ENCODE measurements around the gene GPR107. TPM values are rescaled to one million over a fixed set of nuclear protein-coding genes. Genes with fewer than 3 reads are reported as not detected.

The GPR107 gene
- total RNA-seq, 4 donors from 2014 or later, result 28.1 to 34.5 (median 32.9) TPM

DNA sequence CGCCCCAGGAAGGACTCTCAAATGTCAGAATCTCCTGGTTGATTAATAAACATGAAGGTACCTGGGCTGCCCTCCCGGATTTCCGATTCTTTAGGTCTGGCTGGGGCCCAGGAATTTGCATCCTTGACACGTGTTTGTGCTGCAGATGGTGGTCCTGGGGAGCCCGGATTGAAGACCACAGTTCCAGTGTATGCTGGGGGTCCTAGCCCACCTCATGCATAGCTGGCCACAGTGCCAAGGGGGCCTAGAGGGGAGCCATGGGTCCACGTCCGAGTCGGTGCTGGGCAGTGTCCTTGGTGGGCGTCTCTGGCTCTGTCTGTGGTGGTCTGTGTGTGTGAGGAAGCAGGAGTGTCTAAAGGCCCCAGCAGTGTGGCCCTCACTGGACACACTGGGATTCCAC is 121.6 kb downstream of the GPR107 start:
- WGBS, 2 donors, result 77% methylated on average over 8 to 9 of the region's 9 CpGs
- intact Hi-C loops (cut with DNase I; ENCODE audit: low total_unique reads), result no loop called here
- DNase-seq (ENCODE audit: low spot score in 2 of 2), result no peak
- TF ChIP-seq, protein P1, sequence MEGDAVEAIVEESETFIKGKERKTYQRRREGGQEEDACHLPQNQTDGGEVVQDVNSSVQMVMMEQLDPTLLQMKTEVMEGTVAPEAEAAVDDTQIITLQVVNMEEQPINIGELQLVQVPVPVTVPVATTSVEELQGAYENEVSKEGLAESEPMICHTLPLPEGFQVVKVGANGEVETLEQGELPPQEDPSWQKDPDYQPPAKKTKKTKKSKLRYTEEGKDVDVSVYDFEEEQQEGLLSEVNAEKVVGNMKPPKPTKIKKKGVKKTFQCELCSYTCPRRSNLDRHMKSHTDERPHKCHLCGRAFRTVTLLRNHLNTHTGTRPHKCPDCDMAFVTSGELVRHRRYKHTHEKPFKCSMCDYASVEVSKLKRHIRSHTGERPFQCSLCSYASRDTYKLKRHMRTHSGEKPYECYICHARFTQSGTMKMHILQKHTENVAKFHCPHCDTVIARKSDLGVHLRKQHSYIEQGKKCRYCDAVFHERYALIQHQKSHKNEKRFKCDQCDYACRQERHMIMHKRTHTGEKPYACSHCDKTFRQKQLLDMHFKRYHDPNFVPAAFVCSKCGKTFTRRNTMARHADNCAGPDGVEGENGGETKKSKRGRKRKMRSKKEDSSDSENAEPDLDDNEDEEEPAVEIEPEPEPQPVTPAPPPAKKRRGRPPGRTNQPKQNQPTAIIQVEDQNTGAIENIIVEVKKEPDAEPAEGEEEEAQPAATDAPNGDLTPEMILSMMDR (IDR thresholded peaks at IDR 0.05), result no peak
- no peak for TF ChIP-seq POLR2A (IDR thresholded peaks at IDR 0.05)
- H3K4me3 ChIP-seq (ENCODE audit: low read depth, poor library complexity, severe bottlenecking), result no peak overlapping the region

DNA sequence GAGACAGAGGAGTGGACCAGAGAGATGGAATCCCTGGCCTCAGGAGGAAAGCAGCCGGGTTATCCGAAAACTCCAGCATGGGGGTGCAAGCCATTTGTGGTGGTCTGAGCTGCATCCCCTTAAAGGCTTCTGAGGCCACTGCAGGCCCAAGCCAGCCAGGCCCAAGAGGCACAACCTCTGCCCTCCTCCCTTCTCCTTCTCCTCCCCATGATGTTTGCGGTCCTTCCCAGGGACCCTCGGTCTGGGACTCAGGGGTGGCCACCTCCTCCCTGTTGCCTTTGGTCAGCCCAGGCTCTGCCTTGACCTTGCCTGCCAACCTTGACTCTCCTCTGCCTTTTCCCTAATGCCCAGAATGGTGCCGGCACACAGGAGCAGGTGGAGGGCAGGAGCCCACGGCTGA is 123.1 kb downstream of the GPR107 start:
- 92% methylated on average over 6 of the region's 6 CpGs for WGBS, 2 donors
- intact Hi-C loops (cut with DNase I; ENCODE audit: low total_unique reads), result no loop called here
- no peak for TF ChIP-seq POLR2A (IDR thresholded peaks at IDR 0.05)
- TF ChIP-seq, protein P1 (IDR thresholded peaks at IDR 0.05), result no peak
- DNase-seq (ENCODE audit: low spot score in 2 of 2), result no peak
- no peak overlapping the region for H3K4me3 ChIP-seq (ENCODE audit: low read depth, poor library complexity, severe bottlenecking)

DNA sequence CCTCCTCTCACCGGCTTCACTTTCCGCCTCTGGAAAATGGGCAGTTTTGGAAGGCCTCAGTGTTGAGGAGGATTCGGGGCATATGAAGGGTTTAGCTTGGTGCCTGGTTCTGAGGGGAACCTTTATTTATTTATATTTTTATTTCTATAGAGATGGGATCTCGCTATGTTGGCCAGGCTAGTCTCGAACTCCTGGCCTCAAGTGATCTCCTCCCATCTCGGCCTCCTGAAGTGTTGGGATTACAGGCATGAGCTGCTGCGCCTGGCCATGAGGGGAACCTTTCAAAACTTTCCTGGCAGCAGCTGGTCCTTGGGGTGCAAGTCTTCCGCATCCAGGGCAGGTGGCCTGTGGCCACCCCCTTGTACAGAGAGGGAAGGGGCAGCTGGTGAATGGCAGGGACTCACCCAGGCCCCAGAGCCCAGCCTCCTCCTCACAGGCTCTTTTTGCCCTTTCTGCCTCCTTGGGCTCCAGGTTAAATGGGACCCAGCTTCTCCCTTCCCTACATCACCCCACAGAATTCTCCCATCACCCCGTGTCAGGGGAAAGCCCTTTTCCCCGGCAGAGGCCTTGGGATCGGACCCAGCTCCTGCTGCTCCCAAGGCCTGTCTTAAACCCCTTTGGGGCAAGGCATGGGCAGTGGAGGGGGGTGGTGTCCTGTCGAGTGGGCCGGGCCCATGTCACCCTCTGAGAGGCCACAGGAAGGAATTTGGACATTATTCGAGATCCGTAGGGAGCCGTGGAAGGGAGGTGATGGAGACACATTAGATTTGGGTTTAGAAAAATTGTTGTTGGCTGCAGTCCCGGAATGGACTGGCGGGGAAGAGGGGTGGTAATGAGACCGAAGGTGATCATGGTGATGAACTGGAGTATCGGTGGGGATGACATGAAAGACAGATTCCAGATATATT is 124.4 kb downstream of the GPR107 start:
- intact Hi-C loops (cut with DNase I; ENCODE audit: low total_unique reads), result no loop called here
- no peak for DNase-seq (ENCODE audit: low spot score in 2 of 2)
- WGBS, 2 donors, result 68 to 74% methylated on average over 20 of the region's 20 CpGs
- TF ChIP-seq, protein P1 (IDR thresholded peaks at IDR 0.05), result no peak
- TF ChIP-seq POLR2A (IDR thresholded peaks at IDR 0.05), result no peak
- H3K4me3 ChIP-seq (ENCODE audit: low read depth, poor library complexity, severe bottlenecking), result no peak overlapping the region

DNA sequence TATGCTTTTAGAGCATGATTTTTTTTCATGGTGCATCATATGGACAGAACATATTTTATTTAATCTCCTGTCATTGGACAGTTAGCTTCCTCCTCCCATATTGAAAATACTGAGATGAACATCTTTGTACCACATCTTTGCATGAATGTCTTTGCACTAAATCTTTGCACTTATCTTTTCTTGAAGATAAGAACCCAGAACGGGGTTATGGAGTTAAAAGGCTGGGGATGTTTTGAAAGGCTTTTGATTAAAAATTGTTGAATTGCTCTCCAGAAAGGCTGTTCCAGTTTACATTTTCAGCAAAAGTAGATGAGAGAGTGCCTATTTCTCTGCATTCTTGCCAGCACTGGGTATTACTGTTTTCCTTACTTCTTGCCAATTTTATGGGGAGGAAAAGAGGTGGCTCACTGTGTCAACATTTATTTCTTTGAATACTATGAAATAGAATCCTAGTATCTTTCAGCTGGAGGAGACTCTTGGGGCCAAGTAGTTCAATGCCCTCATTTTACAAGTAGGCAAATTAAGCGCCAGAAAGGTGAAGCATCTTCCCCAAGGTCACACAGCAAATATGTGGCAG is 125.7 kb downstream of the GPR107 start:
- intact Hi-C loops (cut with DNase I; ENCODE audit: low total_unique reads), result no loop called here
- no peak for TF ChIP-seq POLR2A (IDR thresholded peaks at IDR 0.05)
- TF ChIP-seq, protein P1 (IDR thresholded peaks at IDR 0.05), result no peak
- WGBS, 2 donors, result 86 to 91% methylated on average over 2 of the region's 2 CpGs
- H3K4me3 ChIP-seq (ENCODE audit: low read depth, poor library complexity, severe bottlenecking), result no peak overlapping the region
- DNase-seq (ENCODE audit: low spot score in 2 of 2), result no peak

DNA sequence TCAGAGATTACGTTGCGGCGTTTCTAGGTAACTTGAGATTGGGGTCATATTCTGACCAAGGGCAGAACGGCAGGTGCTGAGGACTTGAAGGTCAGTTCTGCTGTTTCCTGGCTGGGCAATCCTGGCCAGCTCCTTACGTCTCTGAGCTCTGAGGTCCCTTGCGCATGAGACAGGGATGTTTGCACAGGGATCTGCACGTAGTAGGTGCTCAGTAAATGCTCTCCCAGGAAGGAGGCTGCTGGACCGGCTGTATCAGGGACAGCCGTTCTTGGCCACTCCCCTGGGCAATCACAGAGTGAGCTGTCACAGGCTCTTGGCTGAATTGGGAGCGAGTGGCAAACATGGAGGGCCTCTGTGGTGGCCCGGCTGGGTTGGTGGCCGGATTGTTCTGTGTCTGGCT is 126.8 kb downstream of the GPR107 start:
- intact Hi-C loops (cut with DNase I; ENCODE audit: low total_unique reads), result no loop called here
- 87 to 90% methylated on average over 12 of the region's 12 CpGs for WGBS, 2 donors
- TF ChIP-seq, protein P1 (IDR thresholded peaks at IDR 0.05), result no peak
- TF ChIP-seq POLR2A (IDR thresholded peaks at IDR 0.05), result no peak
- no peak for DNase-seq (ENCODE audit: low spot score in 2 of 2)
- H3K4me3 ChIP-seq (ENCODE audit: low read depth, poor library complexity, severe bottlenecking), result no peak overlapping the region

Measured in lower leg skin (tissue), 4 donors.